Measurements from ENCODE around the gene POU5F2. TPM values are rescaled to one million over a fixed set of nuclear protein-coding genes. Genes with fewer than 3 reads are reported as not detected.

POU5F2 gene
- total and polyA plus RNA-seq, 2 of the 4 experiments (the other 2 are of a cell fraction): 0.02 to 1.1 TPM

GRCh38 chr5:93787598-93787997 is 46.2 kb upstream of the POU5F2 start:
- no peak overlapping the region for H3K23ac ChIP-seq (ENCODE audit: low read depth, low read length)
- no peak overlapping the region for H2AK9ac ChIP-seq (replicated peaks; ENCODE audit: low read depth, low read length, poor library complexity)
- H3K79me1 ChIP-seq (ENCODE audit: low read depth in 1 of 2, low read length in 2 of 2): no peaks in the 10 kb centered on the region; a peak in 1 of 4 replicates
- peaks cover 5% of the 10 kb centered on the region for H3K4me1 ChIP-seq (ENCODE audit: control insufficient read depth, insufficient read depth, low read length)
- H3K27ac ChIP-seq (ENCODE audit: insufficient read depth, low read length): no peak overlapping the region
- dilution Hi-C loops (cut with HindIII; ENCODE audit: low sequenced_read_pairs, unreplicated experiment) (no loop called here), in situ Hi-C loops (cut with MboI; ENCODE audit: low sequenced_read_pairs) (loop anchor here (25.0 kb wide), 2 partner anchors 1100 to 1475 kb away; no protein-coding TSS in a partner anchor), intact Hi-C loops (cut with micrococcal nuclease) (loop anchor here (5.0 kb wide), 1 partner anchor 50 kb away; no protein-coding TSS in a partner anchor)
- no peak overlapping the region for H3K56ac ChIP-seq (ENCODE audit: extremely low read depth, insufficient read depth, low read length)
- H3K4me2 ChIP-seq (ENCODE audit: low read depth, low read length): no peak overlapping the region
- H3K9me1 ChIP-seq (ENCODE audit: insufficient read depth, low read length): peaks cover 3% of the 10 kb centered on the region; the same call in 1 of the 2 replicates
- no peak overlapping the region for H2BK15ac ChIP-seq (ENCODE audit: low read depth, low read length)
- no peak overlapping the region for H2BK20ac ChIP-seq (ENCODE audit: low read depth, low read length)
- H4K8ac ChIP-seq (ENCODE audit: low read depth in 2 of 2, low read length in 2 of 2): no peak overlapping the region
- H3K14ac ChIP-seq (replicated peaks; ENCODE audit: low read depth, low read length): no peak overlapping the region
- no peak overlapping the region for H2AK5ac ChIP-seq (ENCODE audit: low read depth, low read length)
- no peaks in the 10 kb centered on the region for H3K9me3 ChIP-seq (ENCODE audit: control insufficient read depth, insufficient read depth, low read length)
- no peak overlapping the region for H4K91ac ChIP-seq (ENCODE audit: insufficient read depth, low read depth, low read length)
- H3K18ac ChIP-seq (ENCODE audit: low read depth, low read length): no peak overlapping the region
- ChIA-PET CTCF (no interaction called here), POLR2A (ENCODE audit: unreplicated experiment) (no interaction called here)
- no peak overlapping the region for H2AFZ ChIP-seq (replicated peaks; ENCODE audit: low read length, poor library complexity)
- ATAC-seq (ENCODE audit: low read depth) (no peak), DNase-seq (no peak)
- H3K36me3 ChIP-seq (ENCODE audit: control insufficient read depth, insufficient read depth, low read length): no peaks in the 10 kb centered on the region
- no peaks in the 10 kb centered on the region for H4K20me1 ChIP-seq (ENCODE audit: insufficient read depth, low read length)
- H3K4me3 ChIP-seq (ENCODE audit: insufficient read depth, low read depth, low read length): no peak overlapping the region
- no peak overlapping the region for H2BK120ac ChIP-seq (ENCODE audit: low read depth, low read length)
- H3K27me3 ChIP-seq (ENCODE audit: control insufficient read depth, insufficient read depth, low read length): no peaks in the 10 kb centered on the region
- no peak overlapping the region for H2BK5ac ChIP-seq (ENCODE audit: low read depth, low read length, poor library complexity, severe bottlenecking)
- TF ChIP-seq POLR2A (IDR thresholded peaks at IDR 0.05; ENCODE audit: low read depth, low read length) (no peak), CTCF (conservative IDR thresholded peaks at IDR 0.05; ENCODE audit: low read depth, low read length) (no peak), FOS (IDR thresholded peaks at IDR 0.05; ENCODE audit: low read depth, low read length) (no peak), CEBPB (IDR thresholded peaks at IDR 0.05; ENCODE audit: low read depth, low read length) (no peak), USF2 (IDR thresholded peaks at IDR 0.05; ENCODE audit: low read depth, low read length) (no peak), CHD1 (IDR thresholded peaks at IDR 0.05; ENCODE audit: low read depth, low read length) (no peak), MAZ (IDR thresholded peaks at IDR 0.05; ENCODE audit: borderline replicate concordance, low read depth, low read length) (no peak), NFE2L2 (IDR thresholded peaks at IDR 0.05; ENCODE audit: low read depth, low read length) (no peak)
- WGBS, 2 experiments (ENCODE audit: extremely low coverage in 2 of 2, insufficient read length in 1 of 2): no CpG with 5 or more reads among the region's 1 CpG
- H3K4ac ChIP-seq (ENCODE audit: low read depth, low read length): no peak overlapping the region
- BruUV-seq (replicated peaks): no TSS peak
- no peak overlapping the region for H4K5ac ChIP-seq (ENCODE audit: low read depth, low read length)
- no peak overlapping the region for H3K9ac ChIP-seq (ENCODE audit: low read depth, low read length)

Data from IMR-90 (cell line).